Motor neuron (in vitro differentiated cells): ENCODE measurements around the gene ARSJ. TPM values are rescaled to one million over a fixed set of nuclear protein-coding genes. Genes with fewer than 3 reads are reported as not detected.

Experiments used
- ATAC-seq, 8 experiments: fragments of 200-7000 bp; cut with Tn5 transposase; replicated peaks in 6 of 8; 2 replicates each; pipeline ENCODE4 v1.8.0; 2021; ENCODE audit warnings: mild to moderate bottlenecking in 8 of 8, moderate library complexity in 8 of 8
- H3K27ac ChIP-seq, 2 donors: fragments of 250-450 bp; sonication (Bioruptor Pico); 2 replicates each; pipeline ENCODE4 v1.9.0; 2021; ENCODE audit warnings: antibody characterized with exemption in 2 of 2, mild to moderate bottlenecking in 2 of 2, moderate library complexity in 1 of 2
- H3K4me1 ChIP-seq, 2 donors: fragments of 250-450 bp; sonication (Bioruptor Pico); replicated peaks in 1 of 2; 2 replicates each; pipeline ENCODE4 v1.6.1; 2021; ENCODE audit warnings: antibody characterized with exemption in 2 of 2, mild to moderate bottlenecking in 2 of 2, moderate library complexity in 1 of 2
- H3K4me3 ChIP-seq, 5 donors: fragments of 250-450 bp; sonication (Bioruptor Pico); 2 replicates each; pipeline ENCODE4 v1.9.0; 2021; ENCODE audit warnings: antibody characterized with exemption in 5 of 5, mild to moderate bottlenecking in 5 of 5, moderate library complexity in 4 of 5
- WGBS, 10 experiments: fragments of 450-650 bp; shearing (Covaris generic); methylation state at CpG; one replicate each; pipeline ENCODE4 v1.0.0; 2022; 5-methylcytosine and 5-hydroxymethylcytosine counted together
- in situ Hi-C, 9 experiments: fragments of 400-800 bp; cut with MboI; loops; one replicate each; pipeline ENCODE4 v1.15.0; 2021; ENCODE audit warnings: low sequenced_read_pairs in 9 of 9, low pct_unique_long_range_greater_than_20kb in 2 of 9; ENCODE audit not compliant: unreplicated experiment in 9 of 9
- total RNA-seq, 8 experiments: library from RNA; unstranded; fragments of 300-600 nt; gene quantifications; 2 replicates each; pipeline versions ENCODE4 v1.2.3 to v1.2.4, GENCODE V29; 2022

Gene ARSJ
- total RNA-seq, 8 experiments from 2014 or later = 0.13 to 23.3 (median 2.0) TPM

GRCh38 chr4:113905301-113905700, 74.1 kb downstream of the ARSJ start:
- WGBS, 10 experiments = 100% methylated on average over 1 of the region's 1 CpG; no CpG with 5 or more reads in 6 of the 10 experiments
- Histone ChIP-seq H3K27ac (no peak overlapping the region), H3K4me3 (no peak overlapping the region), H3K4me1 (no peaks in the 10 kb centered on the region)
- no peak for ATAC-seq
- in situ Hi-C loops = no loop called here

DNA sequence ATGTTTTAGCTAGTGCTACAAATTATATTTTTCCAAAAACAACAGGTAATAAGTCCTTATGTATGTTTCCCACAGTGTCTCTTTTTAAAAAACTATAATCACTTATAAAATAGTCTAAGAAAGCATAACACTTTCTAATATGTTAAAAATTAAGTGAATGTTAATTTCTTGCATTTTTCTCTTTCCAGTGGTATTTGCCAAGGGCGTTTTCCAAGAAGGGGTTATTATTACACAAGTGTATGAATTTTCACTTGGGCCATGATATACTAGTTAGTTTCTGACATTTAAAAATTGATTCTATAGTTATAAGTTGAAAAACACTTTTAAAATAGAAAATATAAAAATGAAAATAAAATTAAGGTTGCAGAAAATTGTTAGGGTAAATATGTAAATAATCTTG, 74.6 kb downstream of the ARSJ start:
- Histone ChIP-seq H3K4me1 (no peaks in the 10 kb centered on the region), H3K4me3 (no peak overlapping the region), H3K27ac (no peak overlapping the region)
- WGBS, 10 experiments = 0 to 100% (median 75%) methylated on average over 1 of the region's 1 CpG
- in situ Hi-C loops = no loop called here
- peak in 2 of 8 experiments; percentile 38 to 65 for ATAC-seq

DNA sequence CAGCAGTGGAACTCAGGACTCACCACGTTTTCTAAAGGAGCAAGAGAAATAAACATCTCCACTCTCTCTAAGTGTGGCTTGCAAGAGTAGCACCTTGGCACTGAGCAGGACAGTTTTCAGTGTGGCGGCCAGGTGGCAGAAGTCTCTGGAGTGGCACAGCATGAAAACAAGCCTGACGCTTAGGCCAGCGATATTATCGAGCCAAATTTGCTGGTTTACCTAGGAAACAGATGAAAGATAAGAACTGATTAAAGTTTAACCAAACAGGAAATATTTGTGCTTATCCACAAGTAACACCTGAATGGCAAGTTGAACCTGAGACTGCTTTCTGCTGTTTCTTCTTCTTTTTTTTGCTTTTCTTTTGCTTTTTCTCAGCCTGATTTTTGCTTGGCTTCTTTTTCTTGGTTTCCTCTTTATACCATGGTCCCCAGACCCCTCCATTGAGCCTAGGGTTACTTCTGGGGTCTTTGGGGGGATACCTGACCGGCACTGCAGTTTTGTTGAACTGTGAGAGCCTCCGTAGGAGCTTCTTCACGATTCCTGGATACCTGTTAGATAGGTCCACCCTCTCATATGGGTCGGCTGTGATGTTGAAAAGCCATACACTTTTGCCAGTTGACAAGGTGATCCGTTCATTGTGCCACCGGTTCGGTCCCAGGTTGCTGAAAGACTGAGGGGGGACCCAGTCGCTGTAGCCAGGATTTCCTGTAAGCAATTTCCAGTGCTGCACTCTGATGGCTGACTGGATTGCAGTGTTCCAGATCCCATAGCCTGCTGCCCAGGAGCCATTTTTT, 77.3 kb downstream of the ARSJ start:
- WGBS, 10 experiments = 81 to 100% (median 91%) methylated on average over 6 to 10 of the region's 13 CpGs; no CpG with 5 or more reads in 1 of the 10 experiments
- H3K27ac ChIP-seq = no peak overlapping the region
- in situ Hi-C loops = no loop called here
- no peak for ATAC-seq
- H3K4me1 ChIP-seq = no peaks in the 10 kb centered on the region
- no peak overlapping the region for H3K4me3 ChIP-seq

DNA sequence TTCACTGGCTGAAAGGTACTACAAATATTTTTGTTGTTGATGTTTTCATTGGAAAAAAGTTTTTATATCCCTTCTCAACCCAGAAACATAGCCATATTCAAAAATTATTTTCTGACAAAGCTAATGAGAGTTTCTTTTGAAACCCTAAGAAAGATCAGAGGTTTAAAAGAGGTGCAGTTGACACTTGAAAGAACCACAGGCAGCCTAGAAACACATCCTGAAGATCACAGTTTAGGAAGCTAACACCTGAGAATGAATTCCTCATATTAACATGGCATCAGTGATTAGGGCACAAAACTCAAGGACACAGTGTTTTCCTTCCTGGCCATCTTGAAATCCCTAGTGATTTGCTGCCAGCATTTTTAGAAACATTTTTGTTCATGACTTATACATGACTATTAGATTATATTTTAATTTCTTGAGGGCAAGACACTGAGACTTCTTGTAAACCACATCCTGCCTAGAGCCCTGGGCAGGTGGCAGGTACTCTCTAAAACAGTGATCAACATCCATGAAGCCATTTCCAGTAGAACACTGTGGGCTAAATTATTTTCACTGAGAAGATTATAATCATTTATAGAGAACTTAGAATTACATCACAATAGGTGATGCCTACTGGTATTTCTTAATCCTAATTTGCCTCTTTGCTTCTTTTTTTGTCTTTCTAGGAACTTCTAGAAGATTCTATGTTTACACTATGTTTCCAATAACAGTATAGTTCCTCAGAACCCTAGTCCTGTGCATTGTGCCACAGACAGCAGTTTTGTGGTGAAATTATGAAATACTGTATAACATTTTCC, 80.0 kb downstream of the ARSJ start:
- no peak overlapping the region for H3K27ac ChIP-seq
- in situ Hi-C loops = no loop called here
- H3K4me3 ChIP-seq = no peak overlapping the region
- no peak for ATAC-seq
- H3K4me1 ChIP-seq = no peaks in the 10 kb centered on the region

- no peak overlapping the region for H3K27ac ChIP-seq
- in situ Hi-C loops = no loop called here
- H3K4me3 ChIP-seq = no peak overlapping the region
- no peaks in the 10 kb centered on the region for H3K4me1 ChIP-seq
- no peak for ATAC-seq
Measured at GRCh38 chr4:113893546-113893945, 85.9 kb downstream of the ARSJ start.

DNA sequence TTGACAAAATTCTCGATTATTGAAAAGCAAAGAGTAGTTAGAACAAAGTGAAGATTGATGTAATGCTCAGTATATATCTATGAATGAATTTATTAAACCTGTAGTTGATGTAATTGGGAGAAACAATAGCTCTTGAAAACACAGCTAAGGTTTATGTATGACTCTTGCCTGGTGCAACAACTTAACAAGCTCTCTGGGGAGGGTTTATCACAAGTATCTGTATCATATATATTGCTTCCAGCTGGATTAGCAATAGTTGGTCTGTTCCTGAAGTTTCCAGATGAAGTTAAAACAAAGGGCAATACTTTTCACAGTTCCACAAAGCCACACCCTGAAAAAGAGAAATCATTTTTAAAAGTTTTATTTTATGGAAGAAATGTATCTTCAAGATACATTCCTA, 91.4 kb downstream of the ARSJ start:
- no peak for ATAC-seq
- no peak overlapping the region for H3K27ac ChIP-seq
- 42 to 93% (median 75%) methylated on average over 1 of the region's 1 CpG; no CpG with 5 or more reads in 3 of the 10 experiments for WGBS, 10 experiments
- in situ Hi-C loops = no loop called here
- no peaks in the 10 kb centered on the region for H3K4me1 ChIP-seq
- H3K4me3 ChIP-seq = no peak overlapping the region

DNA sequence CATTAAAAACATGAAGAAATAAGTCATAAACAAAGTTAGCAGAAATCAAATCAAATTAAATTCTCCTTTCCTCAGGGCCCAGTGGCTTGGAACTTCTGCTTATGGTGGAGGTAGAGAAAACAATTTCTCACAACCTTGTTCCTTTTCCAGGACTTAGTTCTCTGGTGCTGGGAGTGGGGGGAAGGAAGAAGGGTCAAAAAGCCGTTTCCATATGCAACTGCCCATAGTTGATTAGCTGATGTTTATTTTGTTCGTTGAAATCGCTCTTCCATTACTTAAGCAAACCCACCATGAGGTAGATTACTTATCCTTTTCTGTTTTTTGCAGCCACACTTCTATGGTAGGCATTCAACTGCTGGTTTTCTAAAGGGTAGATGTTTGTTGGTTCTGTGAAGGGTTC, 94.2 kb downstream of the ARSJ start:
- in situ Hi-C loops = no loop called here
- 70 to 100% (median 100%) methylated on average over 1 to 2 of the region's 3 CpGs; no CpG with 5 or more reads in 5 of the 10 experiments for WGBS, 10 experiments
- no peak for ATAC-seq
- H3K27ac ChIP-seq = no peak overlapping the region
- H3K4me1 ChIP-seq = no peaks in the 10 kb centered on the region
- H3K4me3 ChIP-seq = no peak overlapping the region

DNA sequence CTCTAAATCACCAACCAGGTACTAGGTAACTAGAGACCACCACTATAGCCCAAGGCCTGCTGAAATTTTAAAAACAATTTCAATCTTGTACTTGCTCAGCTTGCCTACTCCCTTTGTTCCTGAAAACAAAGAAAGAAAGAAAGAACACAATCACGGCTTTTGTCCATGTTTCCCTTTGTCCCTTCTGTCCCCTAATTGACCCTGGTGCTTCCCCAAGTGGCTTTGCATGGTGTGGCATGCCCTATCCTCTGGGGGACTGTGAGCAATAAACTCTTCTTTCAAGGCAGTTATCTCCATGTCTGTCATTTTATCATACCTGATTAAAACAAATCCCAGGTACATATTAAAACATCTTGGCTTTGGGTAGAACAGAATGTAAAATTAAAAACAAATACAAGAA, 94.8 kb downstream of the ARSJ start:
- in situ Hi-C loops = no loop called here
- peak in 5 of 8 experiments; percentile 14 to 67 (median 47) for ATAC-seq
- Histone ChIP-seq H3K27ac (no peak overlapping the region), H3K4me3 (no peak overlapping the region), H3K4me1 (no peaks in the 10 kb centered on the region)
- 29 to 100% (median 63%) methylated on average over 1 of the region's 1 CpG; no CpG with 5 or more reads in 3 of the 10 experiments for WGBS, 10 experiments

DNA sequence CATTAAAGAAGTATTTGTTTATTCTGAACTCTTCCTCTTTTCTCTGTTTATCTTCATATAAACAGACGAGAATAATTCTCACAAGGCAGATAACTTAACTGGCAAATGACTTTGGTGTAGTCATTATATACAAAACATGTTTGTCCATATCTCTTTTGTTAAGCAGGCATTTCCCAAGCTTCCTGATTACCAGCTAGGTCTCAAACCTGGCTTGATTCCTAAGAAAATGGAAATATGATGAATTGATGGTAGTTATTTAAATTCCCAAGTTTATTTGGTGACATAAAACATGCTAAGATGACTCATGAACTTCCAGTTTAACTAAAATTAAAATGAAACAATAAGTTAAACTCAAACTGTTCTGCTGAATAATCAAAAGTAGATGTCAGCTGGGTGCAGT, 96.8 kb downstream of the ARSJ start:
- H3K27ac ChIP-seq = no peak overlapping the region
- H3K4me1 ChIP-seq = peaks cover 11 to 18% of the 10 kb centered on the region in 2 donors
- in situ Hi-C loops = no loop called here
- no peak for ATAC-seq
- WGBS, 10 experiments = 11 to 100% (median 91%) methylated on average over 1 of the region's 1 CpG
- no peak overlapping the region for H3K4me3 ChIP-seq

DNA sequence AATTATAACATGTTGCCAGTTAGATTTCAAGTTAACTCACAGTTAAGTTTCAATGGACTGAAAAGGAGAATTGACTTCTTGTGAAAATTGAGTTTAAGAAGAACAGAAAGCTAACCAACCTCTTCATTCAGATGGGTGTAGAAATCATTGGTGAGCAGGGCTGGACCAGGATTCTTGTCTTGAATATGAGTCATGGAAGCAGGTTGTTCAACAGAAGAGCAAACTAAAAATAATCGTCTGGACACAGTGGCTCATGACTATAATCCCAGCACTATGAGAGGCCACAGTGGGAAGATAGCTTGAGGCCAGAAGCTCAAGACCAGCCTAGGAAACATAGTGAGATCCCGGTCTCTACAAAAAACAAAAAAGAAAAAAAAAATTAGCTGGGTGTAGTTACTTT, 98.2 kb downstream of the ARSJ start:
- WGBS, 10 experiments = 54 to 100% (median 81%) methylated on average over 1 to 2 of the region's 2 CpGs; no CpG with 5 or more reads in 2 of the 10 experiments
- in situ Hi-C loops = no loop called here
- H3K27ac ChIP-seq = no peak overlapping the region
- peak in 2 of 8 experiments; percentile 54 to 67 for ATAC-seq
- H3K4me1 ChIP-seq = peaks cover 11 to 18% of the 10 kb centered on the region in 2 donors
- no peak overlapping the region for H3K4me3 ChIP-seq

GRCh38 chr4:113880240-113881028, 99.0 kb downstream of the ARSJ start:
- ATAC-seq = no peak

DNA sequence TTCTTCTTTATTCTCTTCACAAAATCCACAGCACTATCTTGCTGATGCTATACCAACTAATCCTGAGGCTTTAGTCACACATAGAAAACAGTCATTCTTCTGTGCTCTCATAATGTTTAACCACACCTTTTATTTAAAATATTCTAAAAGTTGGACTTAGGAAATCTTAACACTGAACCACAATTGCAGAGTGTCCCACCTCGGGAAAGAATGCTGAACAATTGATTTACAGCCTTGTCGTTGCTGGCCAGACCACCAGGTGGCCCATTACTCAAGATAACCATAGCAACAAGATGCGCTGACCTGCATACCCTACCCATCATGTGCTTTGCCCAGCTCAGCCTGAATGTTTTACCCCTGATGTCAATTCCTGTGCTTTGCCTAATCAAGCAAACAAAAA, 100.8 kb downstream of the ARSJ start:
- Histone ChIP-seq H3K4me3 (no peak overlapping the region), H3K4me1 (peaks cover 11 to 18% of the 10 kb centered on the region in 2 donors), H3K27ac (no peak overlapping the region)
- in situ Hi-C loops = no loop called here
- ATAC-seq = peak; percentile 78 to 99 (median 98)
- 0 to 83% (median 3%) methylated on average over 1 to 3 of the region's 3 CpGs; no CpG with 5 or more reads in 2 of the 10 experiments for WGBS, 10 experiments

More at GRCh38 chr4:113880240-113881028, 99.0 kb downstream of the ARSJ start:
- H3K4me3 ChIP-seq = no peak overlapping the region
- H3K4me1 ChIP-seq = peaks cover 11 to 18% of the 10 kb centered on the region in 2 donors
- WGBS, 10 experiments = 32 to 100% (median 78%) methylated on average over 2 to 3 of the region's 3 CpGs
- no peak overlapping the region for H3K27ac ChIP-seq
- in situ Hi-C loops = no loop called here

- Histone ChIP-seq H3K4me3 (no peak overlapping the region), H3K27ac (no peak overlapping the region), H3K4me1 (peaks cover 11 to 17% of the 10 kb centered on the region in 2 donors)
- in situ Hi-C loops = no loop called here
- WGBS, 10 experiments = 17 to 100% (median 83%) methylated on average over 1 of the region's 1 CpG; no CpG with 5 or more reads in 3 of the 10 experiments
- ATAC-seq = no peak
Measured at GRCh38 chr4:113874480-113874879, 105.0 kb downstream of the ARSJ start.
